Mucosa of descending colon (tissue), 3 donors: ENCODE data around the gene RAD51B. TPM values are rescaled to one million over a fixed set of nuclear protein-coding genes. Genes with fewer than 3 reads are reported as not detected.

Experiments
- ATAC-seq: fragments of 200-7000 bp; cut with Tn5 transposase; one replicate; pipeline ENCODE4 v1.9.1; 2020; ENCODE audit warnings: mild to moderate bottlenecking, moderate library complexity
- DNase-seq, 3 donors: peaks; one replicate each; pipeline ENCODE4 v3.0.0-alpha.2; 2020
- H3K36me3 ChIP-seq: fragments of 200-600 bp; one replicate; pipeline ENCODE4 v1.8.0; 2021; ENCODE audit warnings: low read depth, mild to moderate bottlenecking
- H3K4me1 ChIP-seq: fragments of 200-600 bp; one replicate; pipeline ENCODE4 v1.8.0; 2021; ENCODE audit warnings: low read depth, mild to moderate bottlenecking
- H3K4me3 ChIP-seq: fragments of 200-600 bp; one replicate; pipeline ENCODE4 v1.8.0; 2021; ENCODE audit warnings: mild to moderate bottlenecking
- H3K9me3 ChIP-seq: fragments of 200-600 bp; one replicate; pipeline ENCODE4 v1.8.0; 2021; ENCODE audit warnings: mild to moderate bottlenecking
- intact Hi-C, 2 donors: fragments of 100-400 bp; cut with DNase I in 1 of 2; cut with micrococcal nuclease in 1 of 2; formaldehyde crosslinking; loops; one replicate each; pipeline versions ENCODE4 v1.11.0 to v1.11.1; 2022; cut with DNase I, micrococcal nuclease
- total RNA-seq, 3 donors: library from RNA; stranded (reverse); fragmentation: NEBNext Ultra II Directional in 2 of 3; extraction: Animal tissue kit (Norgen Biotek cat#: 25700) in 2 of 3; gene quantifications; one replicate each; pipeline versions ENCODE4 v1.2.1 to v1.2.4, GENCODE V29; 2021 to 2023
- TF ChIP-seq, protein P1 (sequence below): fragments of 200-600 bp; IDR thresholded peaks from one replicate; pipeline ENCODE4 v1.8.0; 2022; ENCODE audit warnings: antibody characterized with exemption, mild to moderate bottlenecking
- donor health status: DM: no; HTN: no; CAD: no; lungs with moderate emphysema.
- donor health status: DM: no; HTN: no; CAD: no.
- donor health status: DM: no; HTN: yes; CAD: no.

Gene RAD51B
- total RNA-seq, 3 donors from 2014 or later = 15.8 to 23.3 (median 20.9) TPM

- TF ChIP-seq, protein P1, sequence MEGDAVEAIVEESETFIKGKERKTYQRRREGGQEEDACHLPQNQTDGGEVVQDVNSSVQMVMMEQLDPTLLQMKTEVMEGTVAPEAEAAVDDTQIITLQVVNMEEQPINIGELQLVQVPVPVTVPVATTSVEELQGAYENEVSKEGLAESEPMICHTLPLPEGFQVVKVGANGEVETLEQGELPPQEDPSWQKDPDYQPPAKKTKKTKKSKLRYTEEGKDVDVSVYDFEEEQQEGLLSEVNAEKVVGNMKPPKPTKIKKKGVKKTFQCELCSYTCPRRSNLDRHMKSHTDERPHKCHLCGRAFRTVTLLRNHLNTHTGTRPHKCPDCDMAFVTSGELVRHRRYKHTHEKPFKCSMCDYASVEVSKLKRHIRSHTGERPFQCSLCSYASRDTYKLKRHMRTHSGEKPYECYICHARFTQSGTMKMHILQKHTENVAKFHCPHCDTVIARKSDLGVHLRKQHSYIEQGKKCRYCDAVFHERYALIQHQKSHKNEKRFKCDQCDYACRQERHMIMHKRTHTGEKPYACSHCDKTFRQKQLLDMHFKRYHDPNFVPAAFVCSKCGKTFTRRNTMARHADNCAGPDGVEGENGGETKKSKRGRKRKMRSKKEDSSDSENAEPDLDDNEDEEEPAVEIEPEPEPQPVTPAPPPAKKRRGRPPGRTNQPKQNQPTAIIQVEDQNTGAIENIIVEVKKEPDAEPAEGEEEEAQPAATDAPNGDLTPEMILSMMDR = no peak
- intact Hi-C loops = no loop called here
- no peak for DNase-seq
Measured at GRCh38 chr14:68282479-68283377, 463.1 kb downstream of the RAD51B start.

GRCh38 chr14:68283378-68284123, 464.0 kb downstream of the RAD51B start:
- Histone ChIP-seq H3K36me3 (no peaks in the 10 kb centered on the region), H3K4me1 (no peaks in the 10 kb centered on the region), H3K4me3 (no peak overlapping the region), H3K9me3 (no peaks in the 10 kb centered on the region)
- peak in 2 of 3 donors; percentile 51 to 83 for DNase-seq
- intact Hi-C loops = no loop called here
- TF ChIP-seq, protein P1 = no peak
- ATAC-seq = peak; percentile 79

More at GRCh38 chr14:68282479-68283377, 463.1 kb downstream of the RAD51B start:
- no peaks in the 10 kb centered on the region for H3K36me3 ChIP-seq
- no peaks in the 10 kb centered on the region for H3K4me1 ChIP-seq
- H3K9me3 ChIP-seq = no peaks in the 10 kb centered on the region
- ATAC-seq = peak; percentile 14
- H3K4me3 ChIP-seq = no peak overlapping the region

- ATAC-seq = no peak
- no peaks in the 10 kb centered on the region for H3K36me3 ChIP-seq
Measured at GRCh38 chr14:68284333-68284732, 464.8 kb downstream of the RAD51B start.

DNA sequence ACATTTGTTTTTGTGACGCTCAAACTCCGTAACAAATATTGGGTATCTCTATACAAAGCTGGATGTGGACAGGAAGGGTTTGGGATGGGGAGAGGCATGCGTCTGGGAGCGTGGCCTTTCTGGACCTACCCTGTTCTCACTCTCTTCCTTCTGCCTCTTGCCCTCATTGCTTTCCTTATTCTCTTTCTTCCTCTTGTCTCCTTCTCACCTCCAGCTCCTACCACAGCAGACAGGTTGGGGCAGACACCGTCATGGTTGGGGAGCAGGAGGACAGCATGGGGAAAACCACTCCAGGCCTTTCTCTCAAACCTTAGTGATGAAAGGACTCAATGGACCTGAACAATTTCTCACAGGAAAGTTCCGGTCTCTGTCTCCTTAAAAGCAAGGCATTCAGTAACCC, 465.3 kb downstream of the RAD51B start:
- no peak for DNase-seq
- no peaks in the 10 kb centered on the region for H3K4me1 ChIP-seq
- H3K36me3 ChIP-seq = no peaks in the 10 kb centered on the region
- intact Hi-C loops = no loop called here
- H3K4me3 ChIP-seq = no peak overlapping the region
- TF ChIP-seq, protein P1 = no peak
- ATAC-seq = no peak
- H3K9me3 ChIP-seq = no peaks in the 10 kb centered on the region

More at GRCh38 chr14:68284333-68284732, 464.8 kb downstream of the RAD51B start:
- intact Hi-C loops = no loop called here
- no peaks in the 10 kb centered on the region for H3K4me1 ChIP-seq
- TF ChIP-seq, protein P1 = no peak
- no peak overlapping the region for H3K4me3 ChIP-seq
- H3K9me3 ChIP-seq = no peaks in the 10 kb centered on the region
- no peak for DNase-seq

DNA sequence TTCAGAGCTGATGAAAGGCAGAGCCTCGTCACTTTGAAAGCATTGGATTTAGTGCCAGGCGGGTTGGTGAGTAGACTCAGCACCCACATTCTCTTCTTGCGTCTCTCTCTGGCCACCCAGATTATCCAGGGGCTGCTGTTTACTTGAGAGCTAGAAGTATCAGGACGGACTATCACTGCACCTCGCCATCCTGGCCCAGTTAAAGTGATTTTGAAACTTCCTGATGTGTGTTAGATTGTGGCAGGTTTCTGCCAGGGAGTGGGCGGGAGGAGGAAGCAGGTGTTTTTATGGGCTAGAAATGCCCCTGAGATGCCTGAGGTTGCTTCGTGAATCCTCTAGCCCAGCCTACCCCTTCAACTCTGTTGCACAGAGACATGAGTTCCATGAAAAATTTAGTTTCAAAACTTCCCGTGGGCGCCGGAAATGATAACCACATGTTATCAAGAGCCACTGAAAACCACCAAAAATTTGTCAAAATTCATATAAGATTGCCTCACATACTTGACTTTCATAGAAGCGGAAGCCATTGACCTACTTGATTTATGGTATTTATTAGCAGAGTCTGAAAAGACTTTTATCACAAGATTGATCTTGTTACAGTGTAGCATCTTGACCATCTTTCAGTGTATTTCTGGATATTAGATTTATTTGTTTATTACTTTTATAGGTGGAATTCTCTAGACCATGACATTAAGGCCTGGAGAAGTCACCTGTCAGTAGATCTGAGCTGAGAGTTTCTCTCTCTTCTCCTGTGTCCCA, 466.0 kb downstream of the RAD51B start:
- TF ChIP-seq, protein P1 = no peak
- intact Hi-C loops = no loop called here
- Histone ChIP-seq H3K4me1 (no peaks in the 10 kb centered on the region), H3K36me3 (no peaks in the 10 kb centered on the region), H3K9me3 (no peaks in the 10 kb centered on the region), H3K4me3 (no peak overlapping the region)
- no peak for DNase-seq
- peak; percentile 52 for ATAC-seq
